ENCODE data around the gene CCDC70. TPM values are rescaled to one million over a fixed set of nuclear protein-coding genes. Genes with fewer than 3 reads are reported as not detected.

Gene CCDC70
- total RNA-seq, 3 donors from 2014 or later (not counting 1 experiment from before 2014, with no cell fraction given), result not detected

DNA sequence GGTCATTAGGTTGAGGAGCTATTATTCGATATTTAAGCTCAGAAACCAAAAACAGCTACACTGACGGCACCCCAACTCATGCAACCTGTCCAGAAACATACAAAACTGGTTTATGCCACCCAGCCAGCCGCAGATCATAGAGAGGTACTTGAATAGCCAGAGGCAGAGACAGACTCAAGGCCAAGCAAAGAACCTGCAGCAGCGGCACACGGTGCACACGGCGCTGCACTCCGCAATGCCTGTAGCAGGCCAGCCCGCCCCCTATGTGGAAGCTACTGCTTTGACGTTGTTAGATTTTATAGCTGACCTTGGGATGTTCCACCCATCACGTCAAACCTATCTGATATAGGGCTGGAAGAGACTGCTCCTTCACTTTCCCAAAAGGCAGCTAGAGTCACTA lies 45.9 kb upstream of the CCDC70 start:
- Mint-ChIP-seq H3K27ac (no peak overlapping the region), H3K27me3 (ENCODE audit: low read depth in 2 of 2) (peaks cover 7 to 9% of the 10 kb centered on the region in 2 donors), H3K36me3 (no peaks in the 10 kb centered on the region), H3K4me1 (peaks cover 24 to 26% of the 10 kb centered on the region in 2 donors), H3K4me3 (no peak overlapping the region), H3K9me3 (no peaks in the 10 kb centered on the region)
- Histone ChIP-seq H3K36me3 (ENCODE audit: control insufficient read depth, insufficient read depth, low read length) (no peaks in the 10 kb centered on the region), H3K4me3 (ENCODE audit: low read length) (no peak overlapping the region), H3K27me3 (ENCODE audit: control insufficient read depth, insufficient read depth, low read length) (no peaks in the 10 kb centered on the region), H3K27ac (ENCODE audit: low read length) (no peak overlapping the region), H3K9me3 (ENCODE audit: control insufficient read depth, insufficient read depth, low read length) (no peaks in the 10 kb centered on the region), H3K4me1 (ENCODE audit: control insufficient read depth, insufficient read depth, low read length) (peaks cover 32% of the 10 kb centered on the region)
- WGBS (ENCODE audit: insufficient coverage), result 90% methylated on average over 11 of the region's 11 CpGs
- TF ChIP-seq, protein P1, sequence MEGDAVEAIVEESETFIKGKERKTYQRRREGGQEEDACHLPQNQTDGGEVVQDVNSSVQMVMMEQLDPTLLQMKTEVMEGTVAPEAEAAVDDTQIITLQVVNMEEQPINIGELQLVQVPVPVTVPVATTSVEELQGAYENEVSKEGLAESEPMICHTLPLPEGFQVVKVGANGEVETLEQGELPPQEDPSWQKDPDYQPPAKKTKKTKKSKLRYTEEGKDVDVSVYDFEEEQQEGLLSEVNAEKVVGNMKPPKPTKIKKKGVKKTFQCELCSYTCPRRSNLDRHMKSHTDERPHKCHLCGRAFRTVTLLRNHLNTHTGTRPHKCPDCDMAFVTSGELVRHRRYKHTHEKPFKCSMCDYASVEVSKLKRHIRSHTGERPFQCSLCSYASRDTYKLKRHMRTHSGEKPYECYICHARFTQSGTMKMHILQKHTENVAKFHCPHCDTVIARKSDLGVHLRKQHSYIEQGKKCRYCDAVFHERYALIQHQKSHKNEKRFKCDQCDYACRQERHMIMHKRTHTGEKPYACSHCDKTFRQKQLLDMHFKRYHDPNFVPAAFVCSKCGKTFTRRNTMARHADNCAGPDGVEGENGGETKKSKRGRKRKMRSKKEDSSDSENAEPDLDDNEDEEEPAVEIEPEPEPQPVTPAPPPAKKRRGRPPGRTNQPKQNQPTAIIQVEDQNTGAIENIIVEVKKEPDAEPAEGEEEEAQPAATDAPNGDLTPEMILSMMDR (IDR thresholded peaks at IDR 0.05), result no peak
- ATAC-seq (no peak), DNase-seq (no peak)
- intact Hi-C loops (cut with micrococcal nuclease), result loop anchor here (1.0 to 2.0 kb wide), 4 partner anchors 16 to 385 kb away; no protein-coding TSS in a partner anchor

DNA sequence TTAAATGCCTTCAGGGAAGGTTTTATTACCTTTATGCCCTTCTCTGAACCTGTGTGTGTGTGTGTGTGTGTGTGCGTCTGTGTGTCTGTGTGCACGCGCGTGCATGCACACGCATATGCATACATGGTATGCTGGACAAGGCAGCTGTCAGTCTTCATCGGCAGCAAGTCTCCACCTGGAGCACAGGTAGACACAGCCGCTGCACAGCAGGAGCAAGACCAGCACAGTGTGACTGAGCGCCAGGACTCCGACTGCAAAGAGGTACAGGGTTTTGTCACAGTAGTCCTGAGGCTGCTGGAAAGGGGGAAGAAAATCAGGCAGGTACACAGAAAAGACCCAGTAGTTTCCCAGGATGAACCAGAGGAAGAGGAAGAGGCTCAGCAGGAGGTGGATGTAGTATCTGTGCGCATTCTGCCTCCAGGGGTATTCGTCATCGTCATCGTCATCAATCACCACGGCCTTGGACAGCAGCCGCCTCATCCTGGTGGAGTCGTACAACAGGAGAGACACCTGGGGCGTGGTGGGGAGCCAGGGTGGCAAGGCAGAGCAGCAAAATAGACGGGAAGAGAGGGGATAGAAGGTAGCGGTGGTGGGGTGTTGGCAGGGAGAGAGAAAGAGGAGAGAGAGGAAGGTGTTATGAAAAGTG lies 45.0 kb upstream of the CCDC70 start:
- H3K4me1 Mint-ChIP-seq, result peaks cover 29 to 30% of the 10 kb centered on the region in 2 donors
- H3K27ac Mint-ChIP-seq, result no peak overlapping the region
- H3K36me3 Mint-ChIP-seq, result no peaks in the 10 kb centered on the region
- intact Hi-C loops (cut with micrococcal nuclease), result no loop called here
- Histone ChIP-seq H3K9me3 (ENCODE audit: control insufficient read depth, insufficient read depth, low read length) (no peaks in the 10 kb centered on the region), H3K4me3 (ENCODE audit: low read length) (no peak overlapping the region), H3K27ac (ENCODE audit: low read length) (no peak overlapping the region), H3K36me3 (ENCODE audit: control insufficient read depth, insufficient read depth, low read length) (no peaks in the 10 kb centered on the region), H3K27me3 (ENCODE audit: control insufficient read depth, insufficient read depth, low read length) (no peaks in the 10 kb centered on the region), H3K4me1 (ENCODE audit: control insufficient read depth, insufficient read depth, low read length) (peaks cover 30% of the 10 kb centered on the region)
- no peaks in the 10 kb centered on the region for H3K9me3 Mint-ChIP-seq
- TF ChIP-seq, protein P1 (IDR thresholded peaks at IDR 0.05), result no peak
- H3K27me3 Mint-ChIP-seq (ENCODE audit: low read depth in 2 of 2), result peaks cover 7 to 9% of the 10 kb centered on the region in 2 donors
- ATAC-seq, result no peak
- WGBS (ENCODE audit: insufficient coverage), result 87% methylated on average over 19 of the region's 19 CpGs
- DNase-seq, result no peak
- H3K4me3 Mint-ChIP-seq, result no peak overlapping the region

DNA sequence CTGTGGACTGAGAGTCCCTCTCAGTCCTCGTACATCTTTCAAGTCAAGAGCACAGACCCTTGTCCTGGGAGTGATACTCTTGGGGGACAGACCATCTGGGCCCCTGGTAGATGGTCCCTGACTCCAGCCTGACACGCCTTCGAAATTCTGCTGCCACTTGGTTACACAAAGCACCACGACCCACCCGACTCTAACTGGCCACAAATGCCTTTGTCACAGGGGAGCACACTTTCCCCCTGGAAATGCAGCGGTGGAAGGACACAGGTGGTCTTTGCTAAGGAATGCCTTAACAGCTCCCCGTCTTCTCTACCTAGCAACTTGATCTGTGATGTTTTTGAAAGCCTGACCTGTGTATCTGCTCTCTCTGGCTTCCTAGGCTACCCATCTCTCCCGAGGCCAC lies 44.1 kb upstream of the CCDC70 start:
- ATAC-seq (no peak), DNase-seq (no peak)
- Mint-ChIP-seq H3K4me3 (no peak overlapping the region), H3K36me3 (no peaks in the 10 kb centered on the region), H3K27me3 (ENCODE audit: low read depth in 2 of 2) (peaks cover 7 to 9% of the 10 kb centered on the region in 2 donors), H3K4me1 (peaks cover 33 to 35% of the 10 kb centered on the region in 2 donors), H3K27ac (no peak overlapping the region), H3K9me3 (no peaks in the 10 kb centered on the region)
- TF ChIP-seq, protein P1 (IDR thresholded peaks at IDR 0.05), result no peak
- WGBS (ENCODE audit: insufficient coverage), result 92% methylated on average over 8 of the region's 8 CpGs
- H3K4me1 ChIP-seq (ENCODE audit: control insufficient read depth, insufficient read depth, low read length), result peaks cover 32% of the 10 kb centered on the region
- no peak overlapping the region for H3K4me3 ChIP-seq (ENCODE audit: low read length)
- no peaks in the 10 kb centered on the region for H3K36me3 ChIP-seq (ENCODE audit: control insufficient read depth, insufficient read depth, low read length)
- no peaks in the 10 kb centered on the region for H3K9me3 ChIP-seq (ENCODE audit: control insufficient read depth, insufficient read depth, low read length)
- intact Hi-C loops (cut with micrococcal nuclease), result no loop called here
- H3K27me3 ChIP-seq (ENCODE audit: control insufficient read depth, insufficient read depth, low read length), result no peaks in the 10 kb centered on the region
- no peak overlapping the region for H3K27ac ChIP-seq (ENCODE audit: low read length)

DNA sequence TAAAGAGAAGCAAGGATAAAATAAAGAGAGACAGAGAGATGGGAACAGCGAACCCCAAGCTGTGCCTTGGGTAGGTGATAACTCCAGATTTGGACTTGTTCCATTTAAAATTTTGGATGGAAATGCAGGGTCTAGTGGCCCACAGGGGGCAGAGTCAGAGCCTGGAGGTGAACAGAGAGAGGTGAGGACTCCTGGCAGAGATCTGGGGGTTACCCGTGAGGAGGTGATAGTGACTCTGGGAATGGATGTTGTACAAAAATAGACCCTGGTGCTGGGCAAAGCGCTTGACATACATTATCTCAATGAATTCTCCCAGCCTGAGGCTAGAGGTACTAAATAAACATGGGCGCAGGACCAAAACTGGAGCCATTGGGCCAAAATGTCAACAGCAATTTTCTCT lies 43.5 kb upstream of the CCDC70 start:
- no peak for ATAC-seq
- no peaks in the 10 kb centered on the region for H3K36me3 Mint-ChIP-seq
- peaks cover 7 to 9% of the 10 kb centered on the region in 2 donors for H3K27me3 Mint-ChIP-seq (ENCODE audit: low read depth in 2 of 2)
- Histone ChIP-seq H3K36me3 (ENCODE audit: control insufficient read depth, insufficient read depth, low read length) (no peaks in the 10 kb centered on the region), H3K27ac (ENCODE audit: low read length) (no peak overlapping the region), H3K4me1 (ENCODE audit: control insufficient read depth, insufficient read depth, low read length) (peaks cover 37% of the 10 kb centered on the region), H3K27me3 (ENCODE audit: control insufficient read depth, insufficient read depth, low read length) (no peaks in the 10 kb centered on the region), H3K9me3 (ENCODE audit: control insufficient read depth, insufficient read depth, low read length) (no peaks in the 10 kb centered on the region), H3K4me3 (ENCODE audit: low read length) (no peak overlapping the region)
- no peaks in the 10 kb centered on the region for H3K9me3 Mint-ChIP-seq
- H3K27ac Mint-ChIP-seq, result peak overlapping the region in 1 of 2 donors; percentile 8
- 96% methylated on average over 4 of the region's 4 CpGs for WGBS (ENCODE audit: insufficient coverage)
- intact Hi-C loops (cut with micrococcal nuclease), result no loop called here
- TF ChIP-seq, protein P1 (IDR thresholded peaks at IDR 0.05), result no peak
- H3K4me1 Mint-ChIP-seq, result peaks cover 35 to 41% of the 10 kb centered on the region in 2 donors
- peak in 1 of 2 donors; percentile 33 for DNase-seq
- no peak overlapping the region for H3K4me3 Mint-ChIP-seq

All from natural killer cell (primary cell).